Vagina (tissue), 2 donors: Measurements from ENCODE around the gene ZNF540. TPM values are rescaled to one million over a fixed set of nuclear protein-coding genes. Genes with fewer than 3 reads are reported as not detected.

Experiments used
- DNase-seq, 2 donors: peaks; one replicate each; pipeline ENCODE4 v3.0.0-alpha.2; 2017; ENCODE audit errors: extremely low spot score in 2 of 2
- H3K27ac ChIP-seq: fragments of 200-600 bp; sonication (generic); one replicate; pipeline ENCODE4 v1.5.1; 2019
- H3K27me3 ChIP-seq: fragments of 200-600 bp; sonication (generic); one replicate; pipeline ENCODE4 v1.5.1; 2019
- H3K36me3 ChIP-seq, 2 donors: fragments of 200-600 bp; sonication (generic); one replicate each; pipeline ENCODE4 v1.5.1; 2017 to 2019
- H3K4me1 ChIP-seq: fragments of 200-600 bp; sonication (generic); one replicate; pipeline ENCODE4 v1.5.1; 2019
- H3K4me3 ChIP-seq, 2 donors: fragments of 200-600 bp; sonication (generic); 1 replicate in 1 of 2; 2 replicates in 1 of 2; pipeline ENCODE4 v1.5.1; 2016 to 2019
- H3K9me3 ChIP-seq: fragments of 200-600 bp; sonication (generic); one replicate; pipeline ENCODE4 v1.5.1; 2019
- POLR2A ChIP-seq, 2 donors: fragments of 450-650 bp; IDR thresholded peaks; one replicate each; pipeline ENCODE4 v1.6.1; 2017; ENCODE audit warnings: antibody characterized with exemption in 2 of 2, mild to moderate bottlenecking in 2 of 2, moderate library complexity in 2 of 2
- POLR2AphosphoS5 ChIP-seq, 2 donors: sonication (generic); formaldehyde crosslinking; IDR thresholded peaks; one replicate each; pipeline ENCODE4 v1.9.0; 2017; ENCODE audit warnings: antibody characterized with exemption in 2 of 2, mild to moderate bottlenecking in 2 of 2, low read depth in 1 of 2; ENCODE audit not compliant: insufficient read depth in 1 of 2
- intact Hi-C: fragments of 100-400 bp; cut with DNase I; formaldehyde crosslinking; loops from one replicate; pipeline ENCODE4 v1.15.1; 2023
- total RNA-seq: library from RNA; depleted of rRNA; stranded (reverse); fragments of >200 nt; gene quantifications from one replicate; pipeline ENCODE4 v1.2.3, GENCODE V29; 2016
- TF ChIP-seq, protein P1 (sequence below), 3 experiments: fragments of 450-650 bp in 2 of 3; fragments of 200-600 bp in 1 of 3; sonication (generic) in 1 of 3; IDR thresholded peaks; one replicate each; pipeline ENCODE4 v1.5.1; 2017 to 2019; ENCODE audit warnings: antibody characterized with exemption in 3 of 3, mild to moderate bottlenecking in 2 of 3, moderate library complexity in 2 of 3

The ZNF540 gene
- total RNA-seq, result 6.4 TPM

DNA sequence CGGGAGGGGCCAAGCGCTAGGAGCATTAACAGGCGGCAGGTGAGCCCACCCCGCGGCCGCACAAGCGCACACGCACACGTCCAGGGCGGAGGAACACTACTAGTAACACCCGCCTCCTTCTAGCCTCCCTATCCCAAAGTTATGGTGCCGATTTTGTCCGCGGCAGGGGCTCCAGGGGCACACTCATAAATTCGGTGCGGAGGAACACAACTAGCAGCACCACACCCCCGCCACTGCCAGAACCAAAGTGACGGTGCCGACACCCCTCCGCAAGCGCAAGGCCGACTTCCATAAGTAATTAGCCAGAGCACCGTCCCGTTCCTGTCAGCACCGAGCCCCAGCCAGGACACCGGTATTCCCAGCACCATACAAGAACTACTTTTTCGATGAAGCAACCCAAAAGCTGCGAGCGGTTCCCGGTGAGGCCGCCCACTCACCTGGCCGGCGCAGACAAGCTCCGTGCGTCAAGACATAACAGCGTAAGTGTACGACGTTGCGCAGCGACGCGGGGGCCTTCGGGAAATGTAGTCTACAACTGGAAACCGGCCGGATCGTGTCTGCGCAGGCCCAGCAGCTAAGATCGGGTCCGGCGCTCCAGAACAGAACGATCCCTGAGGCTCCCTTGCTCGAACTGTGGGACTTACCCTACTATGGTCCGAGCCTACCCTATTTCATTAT is at the start of gene ZNF540, which contains the start of gene ZNF571:
TSS of gene ZNF540 (plus strand) at position 573 of the 678 bp plus-strand sequence. CDS start 3,572 bp downstream, outside the sequence.
TSS of gene ZNF571 (minus strand) at position 489 of the 678 bp plus-strand sequence. CDS start 8,116 bp downstream, outside the sequence.
- peak in 1 of 2 donors; percentile 38 for TF ChIP-seq POLR2A (IDR thresholded peaks at IDR 0.05)
- peak; percentile 91 for TF ChIP-seq POLR2AphosphoS5 (IDR thresholded peaks at IDR 0.05; ENCODE audit: insufficient read depth in 1 of 2, low read depth in 1 of 2)
- TF ChIP-seq, protein P1, sequence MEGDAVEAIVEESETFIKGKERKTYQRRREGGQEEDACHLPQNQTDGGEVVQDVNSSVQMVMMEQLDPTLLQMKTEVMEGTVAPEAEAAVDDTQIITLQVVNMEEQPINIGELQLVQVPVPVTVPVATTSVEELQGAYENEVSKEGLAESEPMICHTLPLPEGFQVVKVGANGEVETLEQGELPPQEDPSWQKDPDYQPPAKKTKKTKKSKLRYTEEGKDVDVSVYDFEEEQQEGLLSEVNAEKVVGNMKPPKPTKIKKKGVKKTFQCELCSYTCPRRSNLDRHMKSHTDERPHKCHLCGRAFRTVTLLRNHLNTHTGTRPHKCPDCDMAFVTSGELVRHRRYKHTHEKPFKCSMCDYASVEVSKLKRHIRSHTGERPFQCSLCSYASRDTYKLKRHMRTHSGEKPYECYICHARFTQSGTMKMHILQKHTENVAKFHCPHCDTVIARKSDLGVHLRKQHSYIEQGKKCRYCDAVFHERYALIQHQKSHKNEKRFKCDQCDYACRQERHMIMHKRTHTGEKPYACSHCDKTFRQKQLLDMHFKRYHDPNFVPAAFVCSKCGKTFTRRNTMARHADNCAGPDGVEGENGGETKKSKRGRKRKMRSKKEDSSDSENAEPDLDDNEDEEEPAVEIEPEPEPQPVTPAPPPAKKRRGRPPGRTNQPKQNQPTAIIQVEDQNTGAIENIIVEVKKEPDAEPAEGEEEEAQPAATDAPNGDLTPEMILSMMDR (IDR thresholded peaks at IDR 0.05), result no peak
- Histone ChIP-seq H3K9me3 (peaks cover 6% of the 10 kb centered on the region), H3K27me3 (no peaks in the 10 kb centered on the region), H3K27ac (peak within 1 kb of the TSS; percentile 87), H3K4me3 (peak within 1 kb of the TSS; percentile 89 to 96), H3K36me3 (peaks cover 0 to 20% of the 10 kb centered on the region in 2 donors), H3K4me1 (peaks cover 26% of the 10 kb centered on the region)
- intact Hi-C loops, result no loop called here
- DNase-seq, result peak in 1 of 2 donors; percentile 95

DNA sequence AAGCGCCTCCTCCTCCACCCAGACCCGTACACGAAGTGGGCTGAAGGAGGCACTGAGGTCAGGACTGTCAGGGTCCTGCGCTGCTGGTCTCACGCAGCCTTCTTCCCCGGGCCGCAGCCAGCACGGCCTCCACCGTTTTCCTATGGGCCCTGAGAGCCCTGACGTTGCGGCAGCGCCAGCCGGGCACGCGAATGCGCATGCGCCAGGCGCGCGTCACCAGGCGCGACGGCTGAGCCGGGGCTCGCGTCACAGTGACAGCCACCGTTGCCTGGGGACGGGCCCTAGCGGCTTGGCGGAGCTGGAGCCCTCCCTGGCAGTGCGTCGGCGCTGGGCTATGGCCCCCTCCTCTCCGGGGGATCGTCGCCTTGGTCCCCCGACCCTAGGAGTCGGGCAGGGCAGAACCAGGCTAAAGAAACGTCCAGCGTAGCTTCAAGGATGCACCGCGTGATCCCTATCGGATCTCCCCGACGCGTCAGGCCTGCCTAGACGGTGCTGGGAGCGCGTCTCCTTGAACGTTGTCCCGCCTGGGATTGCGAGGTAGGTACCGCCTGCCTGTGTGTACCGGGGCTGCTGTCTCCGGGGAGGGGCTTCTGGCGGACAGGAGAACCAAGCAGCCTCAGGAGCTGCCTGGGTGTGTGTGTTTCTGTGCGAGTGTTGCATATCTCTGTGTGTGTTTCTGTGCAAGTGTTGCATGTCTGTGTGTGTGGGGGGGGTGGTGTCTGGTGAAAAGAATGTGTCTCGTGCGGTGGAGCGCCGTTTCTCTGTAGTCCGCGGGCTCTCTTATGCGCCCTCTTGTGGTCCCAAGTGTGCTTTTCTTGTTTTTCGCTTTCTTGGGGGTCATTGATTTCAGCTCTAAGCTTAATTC is 43.3 kb upstream of the ZNF540 start:
- Histone ChIP-seq H3K9me3 (peaks cover 83% of the 10 kb centered on the region), H3K4me3 (peak overlapping the region in 1 of 2 donors; percentile 33), H3K36me3 (peaks cover 0 to 9% of the 10 kb centered on the region in 2 donors), H3K27me3 (no peaks in the 10 kb centered on the region), H3K27ac (no peak overlapping the region), H3K4me1 (no peaks in the 10 kb centered on the region)
- TF ChIP-seq, protein P1 (IDR thresholded peaks at IDR 0.05), result no peak
- TF ChIP-seq POLR2AphosphoS5 (IDR thresholded peaks at IDR 0.05; ENCODE audit: insufficient read depth in 1 of 2, low read depth in 1 of 2), result no peak
- TF ChIP-seq POLR2A (IDR thresholded peaks at IDR 0.05), result no peak
- no peak for DNase-seq
- intact Hi-C loops, result no loop called here

DNA sequence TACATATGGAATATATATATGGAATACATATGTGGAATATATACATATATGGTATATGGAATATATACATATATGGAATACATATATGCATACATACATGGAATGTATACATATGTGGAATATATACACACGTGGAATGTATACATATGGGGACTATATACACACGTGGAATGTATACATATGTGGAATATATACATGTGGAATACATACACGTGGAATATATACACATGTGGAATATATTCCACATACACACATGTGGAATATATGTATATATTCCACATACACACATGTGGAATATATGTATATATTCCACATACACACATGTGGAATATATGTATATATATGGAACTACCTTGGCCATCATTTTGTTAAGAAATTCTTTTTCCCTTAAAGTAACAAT is 31.2 kb upstream of the ZNF540 start:
- intact Hi-C loops, result no loop called here
- Histone ChIP-seq H3K27me3 (no peaks in the 10 kb centered on the region), H3K4me3 (no peak overlapping the region), H3K4me1 (no peaks in the 10 kb centered on the region), H3K36me3 (peaks cover 0 to 91% of the 10 kb centered on the region in 2 donors), H3K27ac (no peak overlapping the region), H3K9me3 (peaks cover 79% of the 10 kb centered on the region)
- TF ChIP-seq POLR2A (IDR thresholded peaks at IDR 0.05) (no peak), POLR2AphosphoS5 (IDR thresholded peaks at IDR 0.05; ENCODE audit: insufficient read depth in 1 of 2, low read depth in 1 of 2) (no peak)
- TF ChIP-seq, protein P1 (IDR thresholded peaks at IDR 0.05), result no peak
- no peak for DNase-seq

DNA sequence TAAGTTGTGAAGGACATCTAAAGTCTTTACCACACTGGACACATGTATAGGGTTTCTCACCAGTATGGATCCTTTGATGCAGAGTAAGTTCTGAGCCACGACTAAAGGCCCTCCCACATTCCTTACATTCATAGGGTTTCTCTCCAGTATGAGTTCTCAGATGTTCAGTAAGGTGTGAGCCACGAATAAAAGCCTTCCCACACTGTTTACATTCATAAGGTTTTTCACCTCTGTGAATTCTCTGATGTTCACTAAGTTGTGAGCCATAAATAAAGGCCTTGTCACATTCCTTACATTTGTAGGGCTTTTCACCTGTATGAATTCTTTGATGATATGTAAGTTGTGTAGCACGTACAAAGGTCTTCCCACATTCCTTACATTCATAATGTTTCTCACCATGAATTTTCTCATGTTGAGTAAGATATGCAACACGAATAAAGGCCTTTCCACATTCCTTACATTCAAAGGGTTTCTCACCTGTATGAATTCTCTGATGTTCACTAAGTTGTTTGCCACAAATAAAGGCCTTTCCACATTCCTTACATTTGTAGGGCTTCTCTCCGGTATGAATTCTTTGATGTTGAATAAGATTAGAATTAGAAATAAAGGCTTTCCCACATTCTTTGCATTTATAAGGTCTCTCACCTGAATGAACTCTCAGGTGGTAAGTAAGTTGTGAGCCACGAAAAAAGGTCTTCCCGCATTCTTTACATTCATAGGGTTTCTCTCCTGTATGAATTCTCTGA is 29.9 kb upstream of the ZNF540 start:
- Histone ChIP-seq H3K4me1 (no peaks in the 10 kb centered on the region), H3K4me3 (no peak overlapping the region), H3K36me3 (peaks cover 0 to 96% of the 10 kb centered on the region in 2 donors), H3K9me3 (peaks cover 66% of the 10 kb centered on the region), H3K27ac (no peak overlapping the region), H3K27me3 (no peaks in the 10 kb centered on the region)
- no peak for DNase-seq
- TF ChIP-seq POLR2A (IDR thresholded peaks at IDR 0.05) (no peak), POLR2AphosphoS5 (IDR thresholded peaks at IDR 0.05; ENCODE audit: insufficient read depth in 1 of 2, low read depth in 1 of 2) (no peak)
- TF ChIP-seq, protein P1 (IDR thresholded peaks at IDR 0.05), result no peak
- intact Hi-C loops, result no loop called here
